SU-DHL-6 (cell line): ENCODE results near the gene CSPG5.

Experiments used
- H2AFZ ChIP-seq: fragments of 200-600 bp; sonication (generic); 2 replicates; pipeline ENCODE4 v1.6.1; 2014; ENCODE audit warnings: low read depth, mild to moderate bottlenecking, moderate library complexity, mixed read lengths, antibody characterized with exemption, low read length; ENCODE audit not compliant: severe bottlenecking
- H3F3A ChIP-seq: fragments of 200-600 bp; shearing (Covaris generic); 2 replicates; pipeline ENCODE4 v1.6.0; 2016; ENCODE audit warnings: antibody characterized with exemption, mild to moderate bottlenecking; ENCODE audit not compliant: insufficient read depth
- H3K27ac ChIP-seq: fragments of 200-600 bp; sonication (generic); 2 replicates; pipeline ENCODE4 v1.5.1; 2016; ENCODE audit warnings: low read depth, mild to moderate bottlenecking, low read length, moderate library complexity, mixed read lengths
- H3K27me3 ChIP-seq: fragments of 200-600 bp; sonication (generic), shearing (Covaris generic); 2 replicates; pipeline ENCODE4 v1.6.0; 2014; ENCODE audit warnings: mild to moderate bottlenecking, low read length
- H3K36me3 ChIP-seq: fragments of 200-600 bp; sonication (generic); 2 replicates; pipeline ENCODE4 v1.6.1; 2014; ENCODE audit warnings: mild to moderate bottlenecking, low read length, mixed read lengths
- H3K4me2 ChIP-seq: fragments of 300-600, 200-600 bp; shearing (Covaris generic), sonication (generic); 2 replicates; pipeline ENCODE4 v1.6.0; 2014; ENCODE audit warnings: low read length, low read depth, mild to moderate bottlenecking; ENCODE audit not compliant: poor library complexity, severe bottlenecking
- H3K4me3 ChIP-seq: fragments of 200-600 bp; sonication (generic); 2 replicates; pipeline ENCODE4 v1.5.1; 2014; ENCODE audit warnings: antibody characterized with exemption, low read length, mild to moderate bottlenecking, mixed read lengths; ENCODE audit not compliant: insufficient read depth, poor library complexity, severe bottlenecking
- H3K79me2 ChIP-seq: fragments of 200-600 bp; sonication (generic); 2 replicates; pipeline ENCODE4 v1.6.1; 2014; ENCODE audit warnings: mild to moderate bottlenecking, low read length, moderate library complexity; ENCODE audit not compliant: insufficient read depth
- H3K9ac ChIP-seq: fragments of 200-600 bp; sonication (generic); 2 replicates; pipeline ENCODE4 v1.7.0; 2014; ENCODE audit warnings: mild to moderate bottlenecking, low read length
- H3K9me2 ChIP-seq: fragments of 200-600 bp; sonication (generic); replicated peaks from 2 replicates; pipeline ENCODE4 v1.6.1; 2014; ENCODE audit warnings: low read length; ENCODE audit not compliant: insufficient read depth
- H3K9me3 ChIP-seq: fragments of 200-600 bp; sonication (generic); 2 replicates; pipeline ENCODE4 v1.6.1; 2014; ENCODE audit warnings: low read length, mixed read lengths; ENCODE audit not compliant: insufficient read depth
- H4K20me1 ChIP-seq: fragments of 200-600 bp; sonication (generic); 2 replicates; pipeline ENCODE4 v1.6.1; 2014; ENCODE audit warnings: low read depth, mild to moderate bottlenecking, antibody characterized with exemption, low read length, moderate library complexity, mixed read lengths
- EZH2phosphoT487 ChIP-seq: fragments of 200-600 bp; sonication (generic), shearing (Covaris generic); conservative IDR thresholded peaks from 2 replicates; pipeline ENCODE4 v1.6.1; 2018; ENCODE audit warnings: mild to moderate bottlenecking, antibody characterized with exemption, low read length, moderate library complexity, mixed read lengths
- TF ChIP-seq, protein P1 (sequence below): fragments of 200-600 bp; sonication (generic); IDR thresholded peaks from one replicate; pipeline ENCODE4 v1.5.1; 2017; ENCODE audit warnings: antibody characterized with exemption, mild to moderate bottlenecking, low read length, moderate library complexity; ENCODE audit not compliant: insufficient read depth, poor library complexity, severe bottlenecking

The CSPG5 gene

DNA sequence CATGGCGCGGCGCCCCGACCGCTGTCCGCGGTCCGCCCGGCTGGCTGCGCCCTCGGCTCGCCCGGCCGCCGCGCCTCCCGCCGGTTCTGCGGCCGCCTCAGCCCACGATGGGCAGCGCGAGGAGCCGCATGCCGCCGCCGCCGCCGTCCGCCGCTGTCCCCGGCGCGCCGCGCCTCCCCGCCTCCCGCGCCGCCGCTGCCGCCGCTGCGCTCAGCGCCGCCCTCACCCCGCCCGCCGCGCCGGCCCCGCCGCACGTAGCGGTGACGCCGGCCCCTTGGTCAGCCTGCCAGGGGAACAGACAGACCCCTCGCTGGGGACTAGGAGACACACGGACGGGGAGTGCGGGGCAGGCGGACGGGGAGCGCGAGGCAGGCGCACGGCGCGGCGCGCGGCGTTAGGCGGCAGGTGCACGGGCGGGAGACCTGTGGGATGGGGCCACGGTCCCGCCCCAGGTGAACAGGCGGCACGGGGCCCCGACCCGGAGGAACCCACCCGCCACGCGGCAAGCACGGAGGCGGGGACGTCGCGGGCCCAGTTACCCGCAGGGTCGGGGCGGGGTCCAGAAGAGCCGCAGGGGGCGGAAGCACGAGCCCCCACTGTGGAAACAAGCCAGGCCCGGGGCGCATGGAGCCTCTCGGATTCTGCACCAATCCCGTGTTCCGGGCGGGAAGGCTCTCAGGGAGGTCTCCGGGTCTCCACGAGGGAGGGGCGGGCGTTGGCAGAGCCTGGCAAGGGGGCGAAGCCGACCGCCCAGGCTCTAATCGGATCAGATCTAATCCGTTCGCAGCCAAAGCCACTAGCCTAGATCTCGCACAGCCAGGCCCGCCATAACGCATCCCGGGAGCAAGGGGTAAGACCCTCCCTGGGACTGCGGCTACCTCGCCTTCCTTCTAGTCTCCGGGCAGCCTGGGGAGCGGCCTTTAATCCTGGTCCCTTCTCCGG lies at the start of gene CSPG5:
CSPG5 (minus strand) TSS at position 175 of the 942 bp plus-strand sequence; CDS start at position 3, 172 bp downstream.
- Histone ChIP-seq H3K4me3 (peak within 1 kb of the TSS; percentile 80), H3F3A (peaks cover 4% of the 10 kb centered on the region; the same call in 1 of the 2 replicates), H3K36me3 (no peaks in the 10 kb centered on the region), H2AFZ (peak within 1 kb of the TSS; percentile 70), H3K9me3 (no peaks in the 10 kb centered on the region), H3K9me2 (no peaks in the 10 kb centered on the region), H3K4me2 (peak within 1 kb of the TSS; percentile 86), H3K9ac (peak within 1 kb of the TSS; percentile 49; the same call in 1 of the 2 replicates), H3K27me3 (no peaks in the 10 kb centered on the region), H3K79me2 (no peaks in the 10 kb centered on the region), H4K20me1 (no peaks in the 10 kb centered on the region), H3K27ac (no peak within 1 kb of the TSS)
- no peak for TF ChIP-seq EZH2phosphoT487
- TF ChIP-seq, protein P1, sequence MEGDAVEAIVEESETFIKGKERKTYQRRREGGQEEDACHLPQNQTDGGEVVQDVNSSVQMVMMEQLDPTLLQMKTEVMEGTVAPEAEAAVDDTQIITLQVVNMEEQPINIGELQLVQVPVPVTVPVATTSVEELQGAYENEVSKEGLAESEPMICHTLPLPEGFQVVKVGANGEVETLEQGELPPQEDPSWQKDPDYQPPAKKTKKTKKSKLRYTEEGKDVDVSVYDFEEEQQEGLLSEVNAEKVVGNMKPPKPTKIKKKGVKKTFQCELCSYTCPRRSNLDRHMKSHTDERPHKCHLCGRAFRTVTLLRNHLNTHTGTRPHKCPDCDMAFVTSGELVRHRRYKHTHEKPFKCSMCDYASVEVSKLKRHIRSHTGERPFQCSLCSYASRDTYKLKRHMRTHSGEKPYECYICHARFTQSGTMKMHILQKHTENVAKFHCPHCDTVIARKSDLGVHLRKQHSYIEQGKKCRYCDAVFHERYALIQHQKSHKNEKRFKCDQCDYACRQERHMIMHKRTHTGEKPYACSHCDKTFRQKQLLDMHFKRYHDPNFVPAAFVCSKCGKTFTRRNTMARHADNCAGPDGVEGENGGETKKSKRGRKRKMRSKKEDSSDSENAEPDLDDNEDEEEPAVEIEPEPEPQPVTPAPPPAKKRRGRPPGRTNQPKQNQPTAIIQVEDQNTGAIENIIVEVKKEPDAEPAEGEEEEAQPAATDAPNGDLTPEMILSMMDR, result no peak

- no peak overlapping the region for H3K4me2 ChIP-seq
- no peaks in the 10 kb centered on the region for H3K9me3 ChIP-seq
- no peaks in the 10 kb centered on the region for H3K9me2 ChIP-seq
- H3K27me3 ChIP-seq, result no peaks in the 10 kb centered on the region
- H3K79me2 ChIP-seq, result no peaks in the 10 kb centered on the region
- H3K36me3 ChIP-seq, result peaks cover 29% of the 10 kb centered on the region; the same call in 1 of the 2 replicates
- no peak overlapping the region for H2AFZ ChIP-seq
- no peaks in the 10 kb centered on the region for H4K20me1 ChIP-seq
- H3K9ac ChIP-seq, result no peak overlapping the region
- H3F3A ChIP-seq, result no peaks in the 10 kb centered on the region
- no peak overlapping the region for H3K27ac ChIP-seq
- H3K4me3 ChIP-seq, result no peak overlapping the region
- TF ChIP-seq, protein P1, result no peak
- no peak for TF ChIP-seq EZH2phosphoT487
These were observed 49.8 kb upstream of the CSPG5 start for GRCh38 chr3:47628426-47628825.

GRCh38 chr3:47622671-47623461 lies 44.2 kb upstream of the CSPG5 start:
- H3K27ac ChIP-seq, result no peak overlapping the region
- H3F3A ChIP-seq, result no peaks in the 10 kb centered on the region
- H3K27me3 ChIP-seq, result no peaks in the 10 kb centered on the region
- TF ChIP-seq, protein P1, result no peak
- no peak for TF ChIP-seq EZH2phosphoT487
- no peak overlapping the region for H3K4me2 ChIP-seq
- no peak overlapping the region for H3K9ac ChIP-seq
- no peak overlapping the region for H2AFZ ChIP-seq
- H3K36me3 ChIP-seq, result peaks cover 42% of the 10 kb centered on the region
- no peaks in the 10 kb centered on the region for H3K79me2 ChIP-seq
- no peak overlapping the region for H3K4me3 ChIP-seq
- H3K9me2 ChIP-seq, result no peaks in the 10 kb centered on the region
- no peaks in the 10 kb centered on the region for H4K20me1 ChIP-seq
- H3K9me3 ChIP-seq, result no peaks in the 10 kb centered on the region
